KOPT-K1 (cell line): ENCODE data around the gene LMBR1.
"Not testable (repeated sequence)": the region's sequence is repeated elsewhere in the genome, so short reads cannot be mapped to it uniquely, and the experiment has no call there.

Experiments
- H3K27ac ChIP-seq: fragments of 200-600 bp; sonication (generic); 2 replicates; pipeline ENCODE4 v1.5.1; 2016; ENCODE audit warnings: antibody characterized with exemption, mild to moderate bottlenecking, low read depth, low read length; ENCODE audit not compliant: poor library complexity, severe bottlenecking
- H3K36me3 ChIP-seq: fragments of 200-600 bp; sonication (generic); 2 replicates; pipeline ENCODE4 v1.5.1; 2017; ENCODE audit warnings: antibody characterized with exemption, mild to moderate bottlenecking, low read length, moderate library complexity; ENCODE audit not compliant: insufficient read depth
- H3K9me3 ChIP-seq: fragments of 200-600 bp; sonication (generic); 2 replicates; pipeline ENCODE4 v1.5.1; 2017; ENCODE audit warnings: antibody characterized with exemption, low read length, mild to moderate bottlenecking; ENCODE audit not compliant: insufficient read depth, poor library complexity, severe bottlenecking

Gene LMBR1

GRCh38 chr7:156816943-156817572, 75.9 kb downstream of the LMBR1 start:
- no peaks in the 10 kb centered on the region for H3K9me3 ChIP-seq
- H3K36me3 ChIP-seq = peaks cover 9% of the 10 kb centered on the region; the same call in 1 of the 2 replicates
- no peak overlapping the region for H3K27ac ChIP-seq

GRCh38 chr7:156811706-156812105, 81.3 kb downstream of the LMBR1 start:
- Histone ChIP-seq H3K9me3 (no peaks in the 10 kb centered on the region), H3K27ac (no peak overlapping the region), H3K36me3 (peaks cover 4% of the 10 kb centered on the region; the same call in 1 of the 2 replicates)

GRCh38 chr7:156803656-156804055, 89.3 kb downstream of the LMBR1 start:
- H3K36me3 ChIP-seq, H3K27ac ChIP-seq, H3K9me3 ChIP-seq: not testable (repeated sequence)

GRCh38 chr7:156802214-156802613, 90.8 kb downstream of the LMBR1 start:
- Histone ChIP-seq H3K36me3 (0 out of 2 replicates have a peak, but pooled peaks cover 7% of the 10 kb centered on the region), H3K9me3 (no peaks in the 10 kb centered on the region), H3K27ac (no peak overlapping the region)

- Histone ChIP-seq H3K36me3 (peaks cover 18% of the 10 kb centered on the region), H3K9me3 (no peaks in the 10 kb centered on the region), H3K27ac (no peak overlapping the region)
These were observed 97.6 kb downstream of the LMBR1 start for GRCh38 chr7:156795415-156795814.

- H3K9me3 ChIP-seq = no peaks in the 10 kb centered on the region
- H3K36me3 ChIP-seq = peaks cover 18% of the 10 kb centered on the region
- no peak overlapping the region for H3K27ac ChIP-seq
These were observed 99.6 kb downstream of the LMBR1 start for GRCh38 chr7:156793334-156793733.

- peaks cover 18% of the 10 kb centered on the region for H3K36me3 ChIP-seq
- no peak overlapping the region for H3K27ac ChIP-seq
- no peaks in the 10 kb centered on the region for H3K9me3 ChIP-seq
These were observed 100.4 kb downstream of the LMBR1 start for GRCh38 chr7:156792611-156793010.

GRCh38 chr7:156791241-156791640, 101.7 kb downstream of the LMBR1 start:
- no peak overlapping the region for H3K27ac ChIP-seq

GRCh38 chr7:156790264-156790663, 102.7 kb downstream of the LMBR1 start:
- peaks cover 8% of the 10 kb centered on the region for H3K36me3 ChIP-seq
- no peak overlapping the region for H3K27ac ChIP-seq
- H3K9me3 ChIP-seq = no peaks in the 10 kb centered on the region

More at GRCh38 chr7:156791241-156791640, 101.7 kb downstream of the LMBR1 start:
- no peaks in the 10 kb centered on the region for H3K9me3 ChIP-seq
- H3K36me3 ChIP-seq = peaks cover 18% of the 10 kb centered on the region

- no peak overlapping the region for H3K27ac ChIP-seq
- H3K9me3 ChIP-seq = no peaks in the 10 kb centered on the region
- H3K36me3 ChIP-seq = peaks cover 9% of the 10 kb centered on the region; the same call in 1 of the 2 replicates
These were observed 106.9 kb downstream of the LMBR1 start for GRCh38 chr7:156785998-156786543.

- no peaks in the 10 kb centered on the region for H3K9me3 ChIP-seq
- peaks cover 9% of the 10 kb centered on the region; the same call in 1 of the 2 replicates for H3K36me3 ChIP-seq
- no peak overlapping the region for H3K27ac ChIP-seq
These were observed 109.1 kb downstream of the LMBR1 start for GRCh38 chr7:156783864-156784263.

- Histone ChIP-seq H3K27ac (no peak overlapping the region), H3K9me3 (no peaks in the 10 kb centered on the region), H3K36me3 (peaks cover 9% of the 10 kb centered on the region; the same call in 1 of the 2 replicates)
These were observed 111.0 kb downstream of the LMBR1 start for GRCh38 chr7:156781972-156782371.

- H3K27ac ChIP-seq = no peak overlapping the region
- H3K9me3 ChIP-seq = no peaks in the 10 kb centered on the region
- H3K36me3 ChIP-seq = peaks cover 9% of the 10 kb centered on the region; the same call in 1 of the 2 replicates
These were observed 112.1 kb downstream of the LMBR1 start for GRCh38 chr7:156780724-156781455.

GRCh38 chr7:156778668-156779067, 114.3 kb downstream of the LMBR1 start:
- Histone ChIP-seq H3K9me3 (no peaks in the 10 kb centered on the region), H3K27ac (no peak overlapping the region), H3K36me3 (peaks cover 4% of the 10 kb centered on the region; the same call in 1 of the 2 replicates)

- Histone ChIP-seq H3K27ac (no peak overlapping the region), H3K9me3 (no peaks in the 10 kb centered on the region), H3K36me3 (peaks cover 4% of the 10 kb centered on the region; the same call in 1 of the 2 replicates)
These were observed 114.8 kb downstream of the LMBR1 start for GRCh38 chr7:156778201-156778600.
